ENCODE results near the gene STARD5. TPM values are rescaled to one million over a fixed set of nuclear protein-coding genes. Genes with fewer than 3 reads are reported as not detected.

The STARD5 gene
- total and polyA plus RNA-seq, 9 of the 15 experiments (the other 6 are each of a cell fraction or from before 2014, with no cell fraction given), result 1.7 to 5.7 (median 2.2) TPM

DNA sequence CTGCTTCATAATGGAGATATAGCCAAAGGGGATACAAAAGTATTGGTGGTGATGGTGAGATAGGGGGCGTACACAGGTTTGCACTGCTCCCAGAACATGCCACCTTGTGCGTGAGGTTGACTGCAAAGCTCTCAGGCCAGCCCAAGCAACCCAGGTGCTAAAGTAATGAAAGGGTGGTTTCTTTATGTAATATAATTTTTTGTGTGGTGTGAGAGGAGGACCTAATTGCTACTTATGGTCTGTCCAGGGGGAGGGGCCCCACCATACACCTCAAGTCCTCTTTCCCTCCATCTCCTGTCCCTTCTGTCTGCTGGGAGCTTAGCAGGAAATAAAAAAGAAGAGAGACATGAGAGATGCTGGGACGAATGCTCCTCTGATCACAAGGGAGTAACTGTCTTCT is 53.8 kb downstream of the STARD5 start (continued):
- TF ChIP-seq KDM4B (IDR thresholded peaks at IDR 0.05; ENCODE audit: borderline replicate concordance in 2 of 2, low read depth in 1 of 2) (no peak), KLF10 (CRISPR knock-in tag; IDR thresholded peaks at IDR 0.05) (no peak), PHF20 (IDR thresholded peaks at IDR 0.05; ENCODE audit: partially characterized antibody) (no peak), BCOR (IDR thresholded peaks at IDR 0.05) (no peak)
- TF ChIP-seq, protein P1, sequence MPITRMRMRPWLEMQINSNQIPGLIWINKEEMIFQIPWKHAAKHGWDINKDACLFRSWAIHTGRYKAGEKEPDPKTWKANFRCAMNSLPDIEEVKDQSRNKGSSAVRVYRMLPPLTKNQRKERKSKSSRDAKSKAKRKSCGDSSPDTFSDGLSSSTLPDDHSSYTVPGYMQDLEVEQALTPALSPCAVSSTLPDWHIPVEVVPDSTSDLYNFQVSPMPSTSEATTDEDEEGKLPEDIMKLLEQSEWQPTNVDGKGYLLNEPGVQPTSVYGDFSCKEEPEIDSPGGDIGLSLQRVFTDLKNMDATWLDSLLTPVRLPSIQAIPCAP (CRISPR knock-in tag; IDR thresholded peaks at IDR 0.05; ENCODE audit: borderline replicate concordance), result no peak
- TF ChIP-seq, protein P2, sequence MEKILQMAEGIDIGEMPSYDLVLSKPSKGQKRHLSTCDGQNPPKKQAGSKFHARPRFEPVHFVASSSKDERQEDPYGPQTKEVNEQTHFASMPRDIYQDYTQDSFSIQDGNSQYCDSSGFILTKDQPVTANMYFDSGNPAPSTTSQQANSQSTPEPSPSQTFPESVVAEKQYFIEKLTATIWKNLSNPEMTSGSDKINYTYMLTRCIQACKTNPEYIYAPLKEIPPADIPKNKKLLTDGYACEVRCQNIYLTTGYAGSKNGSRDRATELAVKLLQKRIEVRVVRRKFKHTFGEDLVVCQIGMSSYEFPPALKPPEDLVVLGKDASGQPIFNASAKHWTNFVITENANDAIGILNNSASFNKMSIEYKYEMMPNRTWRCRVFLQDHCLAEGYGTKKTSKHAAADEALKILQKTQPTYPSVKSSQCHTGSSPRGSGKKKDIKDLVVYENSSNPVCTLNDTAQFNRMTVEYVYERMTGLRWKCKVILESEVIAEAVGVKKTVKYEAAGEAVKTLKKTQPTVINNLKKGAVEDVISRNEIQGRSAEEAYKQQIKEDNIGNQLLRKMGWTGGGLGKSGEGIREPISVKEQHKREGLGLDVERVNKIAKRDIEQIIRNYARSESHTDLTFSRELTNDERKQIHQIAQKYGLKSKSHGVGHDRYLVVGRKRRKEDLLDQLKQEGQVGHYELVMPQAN (IDR thresholded peaks at IDR 0.05; ENCODE audit: borderline replicate concordance), result no peak

DNA sequence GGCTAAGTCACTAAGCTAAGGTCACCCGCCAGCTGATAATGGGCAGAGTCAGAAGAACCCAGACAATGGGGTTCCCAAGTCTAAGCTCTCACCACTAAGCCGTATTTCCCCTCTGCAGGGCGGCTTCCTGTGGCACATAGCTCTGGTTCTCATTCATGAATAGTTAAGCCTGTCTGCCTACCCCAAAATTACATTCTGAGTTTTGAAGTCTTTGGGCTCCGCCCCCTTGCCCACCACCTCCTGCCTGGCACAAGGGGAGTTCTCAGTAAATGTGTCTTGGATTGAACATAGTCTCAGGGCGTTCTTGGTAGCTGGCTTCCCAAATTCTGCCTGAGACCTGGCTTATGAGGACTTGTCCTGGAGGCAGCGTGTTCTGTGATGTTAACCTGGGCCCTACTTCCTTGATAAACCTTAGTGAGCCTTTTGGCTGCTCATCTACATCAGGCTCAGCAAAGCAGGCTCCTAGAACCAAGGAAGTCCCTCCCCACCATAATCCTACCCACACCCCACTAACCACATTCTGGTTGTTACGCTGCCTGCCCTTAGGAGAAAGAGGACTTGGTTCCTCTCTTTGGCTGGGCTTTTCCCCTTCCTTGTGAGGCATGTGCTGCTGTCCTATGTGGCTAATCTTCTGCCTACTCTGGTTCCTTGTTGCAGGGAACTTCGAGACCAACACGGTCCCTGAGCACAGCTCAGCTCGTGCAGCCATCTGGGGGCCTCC is 54.9 kb downstream of the STARD5 start:
- 59% methylated on average over 10 of the region's 10 CpGs for whole genome bisulfite sequencing (ENCODE audit: insufficient coverage, low coverage, missing lambda C conversion rate)
- intact Hi-C loops (cut with micrococcal nuclease), result loop anchor here (5.0 kb wide), 1 partner anchor 812 kb away; no protein-coding TSS in a partner anchor
- in situ Hi-C loops (cut with MboI), result loop anchor here (5.0 to 10.0 kb wide), 4 partner anchors 107 to 814 kb away; no protein-coding TSS in a partner anchor

More for the DNA sequence above, 54.9 kb downstream of the STARD5 start:
- ATAC-seq (no peak), DNase-seq (ENCODE audit: extremely low read depth in 1 of 4, low spot score in 3 of 4) (no peak), FAIRE-seq (no peak)
- H3K27ac ChIP-seq (ENCODE audit: extremely low read depth, low read depth, low read length), result no peak overlapping the region
- no peaks in the 10 kb centered on the region for H3K9me3 ChIP-seq (replicated peaks; ENCODE audit: control insufficient read depth, insufficient read depth, low read depth, low read length)
- ChIA-PET POLR2A (interaction anchor here (0.8 kb wide), 1 partner anchor 11 kb away, joined by 6 read pairs; no protein-coding TSS in a partner anchor), CTCF (ENCODE audit: low intra/inter-chr PET ratio) (interaction anchor here (0.7 kb wide), 1 partner anchor 198 kb away, joined by 3 read pairs; no protein-coding TSS in a partner anchor)
- H3K4me3 ChIP-seq, result no peak overlapping the region
- H3K79me2 ChIP-seq (ENCODE audit: control insufficient read depth, insufficient read depth, low read length), result no peaks in the 10 kb centered on the region
- H3K27me3 ChIP-seq (ENCODE audit: control insufficient read depth in 2 of 2, insufficient read depth in 2 of 2, low read length in 2 of 2), result no peaks in the 10 kb centered on the region
- H4K20me1 ChIP-seq (replicated peaks; ENCODE audit: control insufficient read depth, insufficient read depth, low read length), result no peaks in the 10 kb centered on the region
- TF ChIP-seq ARID2 (IDR thresholded peaks at IDR 0.05) (no peak), PHF8 (IDR thresholded peaks at IDR 0.05; ENCODE audit: borderline replicate concordance, low read length) (no peak), KLF10 (CRISPR knock-in tag; IDR thresholded peaks at IDR 0.05) (no peak), PCBP1 (IDR thresholded peaks at IDR 0.05; ENCODE audit: low read depth, low read length, poor library complexity, severe bottlenecking) (no peak), FIP1L1 (IDR thresholded peaks at IDR 0.05; ENCODE audit: low read depth, low read length, poor library complexity, severe bottlenecking) (no peak)
- no TSS peak for BruUV-seq (replicated peaks)
- H3K36me3 ChIP-seq (ENCODE audit: control insufficient read depth, insufficient read depth, low read length), result peaks cover 3% of the 10 kb centered on the region; the same call in 2 of the 3 replicates
- H3K9me1 ChIP-seq (ENCODE audit: control insufficient read depth, insufficient read depth, low read length), result no peaks in the 10 kb centered on the region
- no peak overlapping the region for H3K9ac ChIP-seq (ENCODE audit: insufficient read depth in 1 of 2, low read depth in 2 of 2, low read length in 2 of 2)
- H2AFZ ChIP-seq (ENCODE audit: low read depth, low read length), result no peak overlapping the region
- no peak overlapping the region for H3K4me2 ChIP-seq (ENCODE audit: insufficient read depth, low read length)
- peaks cover 0 to 13% of the 10 kb centered on the region in 2 experiments; a peak in 3 of 5 replicates for H3K4me1 ChIP-seq (replicated peaks in 1 of 2; ENCODE audit: control insufficient read depth in 2 of 2, insufficient read depth in 2 of 2, low read length in 2 of 2)
